ENCODE data around the gene KLRK1. TPM values are rescaled to one million over a fixed set of nuclear protein-coding genes. Genes with fewer than 3 reads are reported as not detected.
A peak's percentile ranks its signal among the peaks of the same experiment; 100 is the strongest.

KLRK1 gene
- total RNA-seq, 1 experiment from 2014 or later: 2.3 TPM

DNA sequence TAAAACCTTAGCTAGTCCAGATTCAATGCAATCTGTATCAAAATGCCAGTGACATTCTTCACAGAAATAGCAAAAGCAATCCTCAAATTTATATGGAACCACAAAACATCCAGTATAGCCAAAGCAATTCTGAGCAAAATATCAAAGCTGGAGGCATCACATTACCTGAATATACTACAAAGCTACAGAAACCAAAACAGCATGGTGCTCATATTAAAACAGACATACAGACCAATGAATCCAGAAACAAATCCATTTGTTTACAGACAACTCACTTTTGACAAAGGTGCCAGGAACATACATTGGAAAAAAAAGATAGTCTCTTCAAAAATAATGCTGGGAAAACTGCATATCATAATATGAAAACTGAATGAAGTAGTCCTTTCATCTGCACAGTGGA lies 15.0 kb upstream of the KLRK1 start:
- ChIA-PET POLR2A (no interaction called here), CTCF (no interaction called here)

More for the DNA sequence above, 15.0 kb upstream of the KLRK1 start:
- intact Hi-C loops (cut with micrococcal nuclease): loop anchor here (10.0 kb wide), 1 partner anchor 50 kb away; the partner anchor contains the start of gene KLRC1
- H3K4me2 ChIP-seq (ENCODE audit: low read length): no peak overlapping the region
- H3K9ac ChIP-seq (ENCODE audit: low read length): no peak overlapping the region
- no peaks in the 10 kb centered on the region for H3K9me3 ChIP-seq (ENCODE audit: control insufficient read depth in 1 of 2, insufficient read depth in 1 of 2, low read depth in 1 of 2, low read length in 2 of 2)
- no peaks in the 10 kb centered on the region for H3K27me3 ChIP-seq (ENCODE audit: insufficient read depth, low read length)
- H3K4me1 ChIP-seq (ENCODE audit: control insufficient read depth in 1 of 2, insufficient read depth in 2 of 2, low read length in 2 of 2): peaks cover 6 to 7% of the 10 kb centered on the region in 2 experiments; a peak in 3 of 4 replicates
- H3K79me2 ChIP-seq (ENCODE audit: insufficient read depth, low read length): no peaks in the 10 kb centered on the region
- no peaks in the 10 kb centered on the region for H3K36me3 ChIP-seq (ENCODE audit: control insufficient read depth in 1 of 2, insufficient read depth in 2 of 2, low read length in 2 of 2)
- no peak overlapping the region for H3K27ac ChIP-seq (ENCODE audit: low read depth, low read length)
- RAD21 ChIA-PET (ENCODE audit: low non-redundant PET in 1 of 2, low total read pairs in 2 of 2, uncharacterized antibody in 2 of 2, unreplicated experiment in 2 of 2): no interaction called here
- DNase-seq (ENCODE audit: low read depth, low spot score) (no peak), ATAC-seq (no peak)
- no peak overlapping the region for H3K4me3 ChIP-seq (replicated peaks in 1 of 2; ENCODE audit: low read depth in 1 of 2, low read length in 2 of 2)
- no peak overlapping the region for H2AFZ ChIP-seq (ENCODE audit: low read depth, low read length, poor library complexity, severe bottlenecking)
- no TSS peak for BruUV-seq (replicated peaks)
- TF ChIP-seq FOSL1 (IDR thresholded peaks at IDR 0.05; ENCODE audit: low read depth) (no peak), EZH2 (IDR thresholded peaks at IDR 0.05) (no peak), TCF7L2 (IDR thresholded peaks at IDR 0.05; ENCODE audit: borderline replicate concordance, extremely low read depth, insufficient read depth, insufficient read length) (no peak), REST (IDR thresholded peaks at IDR 0.05; ENCODE audit: low read depth) (no peak), CBX3 (IDR thresholded peaks at IDR 0.05; ENCODE audit: low read depth) (0 out of 2 replicates have a peak, but pooled peaks have one; percentile 29), SIN3A (IDR thresholded peaks at IDR 0.05; ENCODE audit: low read depth) (no peak)
- no peaks in the 10 kb centered on the region for H3K9me2 ChIP-seq (ENCODE audit: insufficient read depth)
- no peaks in the 10 kb centered on the region for H4K20me1 ChIP-seq (ENCODE audit: insufficient read depth)

All from HCT116 (cell line).